Measurements from ENCODE around the gene MAPK1. TPM values are rescaled to one million over a fixed set of nuclear protein-coding genes. Genes with fewer than 3 reads are reported as not detected.
"Not testable (repeated sequence)": the region's sequence is repeated elsewhere in the genome, so short reads cannot be mapped to it uniquely, and the experiment has no call there.

MAPK1 gene
- 100 to 1,000 TPM in 1 of 2 donors, 10 to 100 TPM in 1; 73.8 to 154 TPM for total RNA-seq
- 10 to 100 TPM; 16.3 to 34.7 TPM for polyA plus RNA-seq
- long read RNA-seq, donor 1, full-length matches to known transcripts: 28 of 45 reads
- long read RNA-seq, donor 1, partial matches to known transcripts: 17 of 45 reads
- long read RNA-seq, donor 1, other reads (novel, unspliced or antisense): 0 of 45 reads
- long read RNA-seq, donor 2, full-length matches to known transcripts: 5 of 13 reads
- long read RNA-seq, donor 2, partial matches to known transcripts: 8 of 13 reads
- long read RNA-seq, donor 2, other reads (novel, unspliced or antisense): 0 of 13 reads
- long read RNA-seq, donor 3, full-length matches to known transcripts: 13 of 23 reads
- long read RNA-seq, donor 3, partial matches to known transcripts: 10 of 23 reads
- long read RNA-seq, donor 3, other reads (novel, unspliced or antisense): 0 of 23 reads
- long read RNA-seq, donor 4, full-length matches to known transcripts: 8 of 18 reads
- long read RNA-seq, donor 4, partial matches to known transcripts: 10 of 18 reads
- long read RNA-seq, donor 4, other reads (novel, unspliced or antisense): 0 of 18 reads
- long read RNA-seq, donor 5, full-length matches to known transcripts: 27 of 35 reads
- long read RNA-seq, donor 5, partial matches to known transcripts: 8 of 35 reads
- long read RNA-seq, donor 5, other reads (novel, unspliced or antisense): 0 of 35 reads

- peak; percentile 97 for ATAC-seq (ENCODE audit: insufficient read depth, low FRiP score)
- WGBS, 2 donors: 1 to 2% methylated on average over 53 to 74 of the region's 74 CpGs
- H3K4me3 ChIP-seq: peak within 1 kb of the TSS; percentile 69
- peak within 1 kb of the TSS; percentile 89 to 97 for H3K27ac ChIP-seq (ENCODE audit: low read depth in 1 of 2, low read length in 1 of 2)
- peak within 1 kb of the TSS; percentile 45 to 77 for H3K9ac ChIP-seq (ENCODE audit: insufficient read depth in 1 of 2, low read length in 2 of 2)
- H3K9me3 ChIP-seq (ENCODE audit: control insufficient read depth in 4 of 4, insufficient read depth in 3 of 4, low read length in 3 of 4): no peaks in the 10 kb centered on the region
- H3K36me3 ChIP-seq (ENCODE audit: control insufficient read depth in 4 of 4, insufficient read depth in 4 of 4, low read length in 4 of 4): no peaks in the 10 kb centered on the region
- TF ChIP-seq CTCF (IDR thresholded peaks at IDR 0.05; ENCODE audit: control extremely low read depth, extremely low read depth): no peak
- no peaks in the 10 kb centered on the region for H3K27me3 ChIP-seq (ENCODE audit: control insufficient read depth in 3 of 3, insufficient read depth in 3 of 3, low read length in 2 of 3)
- peaks cover 0 to 19% (median 9%) of the 10 kb centered on the region in 5 donors for H3K4me1 ChIP-seq (ENCODE audit: control insufficient read depth in 5 of 5, insufficient read depth in 5 of 5, low read length in 5 of 5)
- peak; percentile 92 to 95 (median 94) for DNase-seq
These were observed at the start of gene MAPK1 for GRCh38 chr22:21867528-21868266. TSS of gene MAPK1 (minus strand) at chr22:21867645. CDS start at chr22:21867440, 205 bp downstream.

GRCh38 chr22:21916309-21916918, 49.0 kb upstream of the MAPK1 start:
- no peak for TF ChIP-seq CTCF (IDR thresholded peaks at IDR 0.05; ENCODE audit: control extremely low read depth, extremely low read depth)
- no peak overlapping the region for H3K4me3 ChIP-seq
- 86 to 92% methylated on average over 4 of the region's 4 CpGs for WGBS, 2 donors
- DNase-seq (no peak), ATAC-seq (ENCODE audit: insufficient read depth, low FRiP score) (no peak)
- H3K27ac ChIP-seq (ENCODE audit: low read depth in 1 of 2, low read length in 1 of 2): no peak overlapping the region
- no peaks in the 10 kb centered on the region for H3K9me3 ChIP-seq (ENCODE audit: control insufficient read depth in 4 of 4, insufficient read depth in 3 of 4, low read length in 3 of 4)
- H3K4me1 ChIP-seq (ENCODE audit: control insufficient read depth in 5 of 5, insufficient read depth in 5 of 5, low read length in 5 of 5): peaks cover 0 to 5% (median 3%) of the 10 kb centered on the region in 5 donors
- H3K9ac ChIP-seq (ENCODE audit: insufficient read depth in 1 of 2, low read length in 2 of 2): no peak overlapping the region
- no peaks in the 10 kb centered on the region for H3K27me3 ChIP-seq (ENCODE audit: control insufficient read depth in 3 of 3, insufficient read depth in 3 of 3, low read length in 2 of 3)
- H3K36me3 ChIP-seq (ENCODE audit: control insufficient read depth in 4 of 4, insufficient read depth in 4 of 4, low read length in 4 of 4): peaks cover 0 to 14% (median 0%) of the 10 kb centered on the region in 4 donors

- no peak for ATAC-seq (ENCODE audit: insufficient read depth, low FRiP score)
- Histone ChIP-seq H3K4me1 (ENCODE audit: control insufficient read depth in 5 of 5, insufficient read depth in 5 of 5, low read length in 5 of 5) (peaks cover 0 to 5% (median 3%) of the 10 kb centered on the region in 5 donors), H3K4me3 (no peak overlapping the region), H3K36me3 (ENCODE audit: control insufficient read depth in 4 of 4, insufficient read depth in 4 of 4, low read length in 4 of 4) (peaks cover 0 to 8% (median 0%) of the 10 kb centered on the region in 4 donors), H3K9ac (ENCODE audit: insufficient read depth in 1 of 2, low read length in 2 of 2) (no peak overlapping the region), H3K9me3 (ENCODE audit: control insufficient read depth in 4 of 4, insufficient read depth in 3 of 4, low read length in 3 of 4) (no peaks in the 10 kb centered on the region), H3K27me3 (ENCODE audit: control insufficient read depth in 3 of 3, insufficient read depth in 3 of 3, low read length in 2 of 3) (no peaks in the 10 kb centered on the region), H3K27ac (ENCODE audit: low read depth in 1 of 2, low read length in 1 of 2) (no peak overlapping the region)
- TF ChIP-seq CTCF (IDR thresholded peaks at IDR 0.05; ENCODE audit: control extremely low read depth, extremely low read depth): no peak
- WGBS, 2 donors: 96 to 98% methylated on average over 4 of the region's 4 CpGs
- DNase-seq: no peak
These were observed 48.3 kb upstream of the MAPK1 start for GRCh38 chr22:21915624-21916308.

- not testable (repeated sequence) for H3K4me3 ChIP-seq; H3K27ac ChIP-seq (ENCODE audit: low read depth in 1 of 2, low read length in 1 of 2); ATAC-seq (ENCODE audit: insufficient read depth, low FRiP score); H3K9me3 ChIP-seq (ENCODE audit: control insufficient read depth in 4 of 4, insufficient read depth in 3 of 4, low read length in 3 of 4); H3K27me3 ChIP-seq (ENCODE audit: control insufficient read depth in 3 of 3, insufficient read depth in 3 of 3, low read length in 2 of 3); DNase-seq; H3K4me1 ChIP-seq (ENCODE audit: control insufficient read depth in 5 of 5, insufficient read depth in 5 of 5, low read length in 5 of 5); H3K9ac ChIP-seq (ENCODE audit: insufficient read depth in 1 of 2, low read length in 2 of 2); H3K36me3 ChIP-seq (ENCODE audit: control insufficient read depth in 4 of 4, insufficient read depth in 4 of 4, low read length in 4 of 4)
- 94 to 96% methylated on average over 8 of the region's 8 CpGs for WGBS, 2 donors
These were observed 46.7 kb upstream of the MAPK1 start for GRCh38 chr22:21914033-21914642.

- H3K27ac ChIP-seq (ENCODE audit: low read depth in 1 of 2, low read length in 1 of 2); H3K9me3 ChIP-seq (ENCODE audit: control insufficient read depth in 4 of 4, insufficient read depth in 3 of 4, low read length in 3 of 4); DNase-seq; H3K36me3 ChIP-seq (ENCODE audit: control insufficient read depth in 4 of 4, insufficient read depth in 4 of 4, low read length in 4 of 4); H3K4me3 ChIP-seq; H3K9ac ChIP-seq (ENCODE audit: insufficient read depth in 1 of 2, low read length in 2 of 2); ATAC-seq (ENCODE audit: insufficient read depth, low FRiP score); H3K4me1 ChIP-seq (ENCODE audit: control insufficient read depth in 5 of 5, insufficient read depth in 5 of 5, low read length in 5 of 5); H3K27me3 ChIP-seq (ENCODE audit: control insufficient read depth in 3 of 3, insufficient read depth in 3 of 3, low read length in 2 of 3): not testable (repeated sequence)
- WGBS, 2 donors: 95% methylated on average over 4 of the region's 4 CpGs
These were observed 42.9 kb upstream of the MAPK1 start for GRCh38 chr22:21910367-21910766.

All from lung (tissue), 16 donors.